AG10803 (cell line): ENCODE data around the gene VAV2.

Source experiments
- DNase-seq: peaks from one replicate; pipeline ENCODE4 v3.0.0; 2010; ENCODE audit warnings: low read depth
- H3K4me3 ChIP-seq: 2 replicates; pipeline ENCODE4 v1.5.1; 2011; ENCODE audit warnings: mild to moderate bottlenecking, low read length, control low read depth
- TF ChIP-seq, protein P1 (sequence below): conservative IDR thresholded peaks from 2 replicates; pipeline ENCODE4 v1.5.1; 2011; ENCODE audit warnings: mild to moderate bottlenecking, low read length, control low read depth, inconsistent platforms

Gene VAV2

DNA sequence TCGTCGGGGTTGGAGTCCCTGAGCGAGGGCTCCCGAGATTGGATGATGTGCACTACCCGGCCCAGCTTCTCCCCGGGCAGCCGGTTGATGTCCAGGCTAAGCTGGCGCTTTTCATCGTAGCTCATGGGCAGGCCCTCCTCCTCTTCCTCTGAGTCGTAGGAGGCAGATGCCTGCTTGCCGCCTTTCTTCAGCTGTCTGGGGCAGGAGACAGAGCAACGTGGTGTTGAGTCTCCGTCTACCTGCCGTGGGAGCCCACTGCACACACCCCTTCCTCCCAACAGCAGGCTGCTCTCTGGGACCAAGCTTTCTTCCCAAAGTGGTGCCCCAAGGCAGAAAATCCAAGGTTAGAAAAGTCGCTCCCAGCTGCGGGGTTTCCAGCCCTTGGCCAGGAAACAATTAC lies 44.0 kb upstream of the VAV2 start:
- DNase-seq, result no peak
- no peak overlapping the region for H3K4me3 ChIP-seq
- TF ChIP-seq, protein P1, sequence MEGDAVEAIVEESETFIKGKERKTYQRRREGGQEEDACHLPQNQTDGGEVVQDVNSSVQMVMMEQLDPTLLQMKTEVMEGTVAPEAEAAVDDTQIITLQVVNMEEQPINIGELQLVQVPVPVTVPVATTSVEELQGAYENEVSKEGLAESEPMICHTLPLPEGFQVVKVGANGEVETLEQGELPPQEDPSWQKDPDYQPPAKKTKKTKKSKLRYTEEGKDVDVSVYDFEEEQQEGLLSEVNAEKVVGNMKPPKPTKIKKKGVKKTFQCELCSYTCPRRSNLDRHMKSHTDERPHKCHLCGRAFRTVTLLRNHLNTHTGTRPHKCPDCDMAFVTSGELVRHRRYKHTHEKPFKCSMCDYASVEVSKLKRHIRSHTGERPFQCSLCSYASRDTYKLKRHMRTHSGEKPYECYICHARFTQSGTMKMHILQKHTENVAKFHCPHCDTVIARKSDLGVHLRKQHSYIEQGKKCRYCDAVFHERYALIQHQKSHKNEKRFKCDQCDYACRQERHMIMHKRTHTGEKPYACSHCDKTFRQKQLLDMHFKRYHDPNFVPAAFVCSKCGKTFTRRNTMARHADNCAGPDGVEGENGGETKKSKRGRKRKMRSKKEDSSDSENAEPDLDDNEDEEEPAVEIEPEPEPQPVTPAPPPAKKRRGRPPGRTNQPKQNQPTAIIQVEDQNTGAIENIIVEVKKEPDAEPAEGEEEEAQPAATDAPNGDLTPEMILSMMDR, result no peak

DNA sequence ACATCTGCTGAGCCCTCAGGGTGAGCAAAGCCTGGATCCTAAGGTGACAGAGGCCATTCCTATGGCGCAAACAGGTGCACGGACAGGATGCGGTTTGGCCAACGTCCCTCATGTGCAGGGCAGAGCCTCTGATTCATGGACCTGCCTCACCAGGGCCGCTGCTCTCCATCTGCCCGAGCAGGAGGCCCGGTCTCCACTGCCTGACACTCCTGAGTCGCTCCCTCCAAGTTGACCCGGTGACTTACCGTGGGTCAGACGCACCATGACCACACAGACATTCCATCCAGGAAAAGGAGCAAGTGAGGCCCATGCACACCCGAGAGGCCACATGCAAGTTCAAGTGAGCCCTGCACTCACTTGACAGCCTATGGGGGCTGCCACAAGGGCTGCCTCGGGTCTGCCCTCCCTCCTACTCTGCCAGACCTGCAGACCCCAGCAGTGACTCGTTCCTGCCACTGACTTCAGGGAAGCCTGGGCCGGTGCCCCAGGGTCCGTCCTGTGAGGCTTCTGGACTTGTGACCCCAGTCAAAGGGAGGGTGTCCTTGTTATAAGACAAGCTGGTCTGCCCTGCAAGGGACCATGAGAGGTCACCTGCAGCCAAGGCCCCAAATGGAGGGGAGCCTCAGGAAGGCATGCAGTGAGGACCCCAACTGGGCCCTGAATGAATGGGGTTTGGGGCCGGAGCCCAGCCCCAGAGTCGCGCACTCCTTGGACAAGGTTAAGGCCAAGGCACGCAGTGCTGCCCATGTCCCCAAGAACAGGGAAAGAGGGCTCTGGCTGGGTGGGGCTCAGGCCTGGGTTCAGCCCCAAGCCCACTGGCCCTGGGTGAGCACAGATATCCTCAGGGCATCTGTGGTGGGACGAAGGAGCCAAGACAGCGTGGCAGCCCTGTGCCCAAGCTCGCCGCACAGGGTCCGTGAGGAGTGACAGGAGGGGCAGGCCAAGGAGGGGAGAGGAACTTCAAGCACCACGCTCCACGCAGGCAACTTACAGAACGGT lies 43.2 kb upstream of the VAV2 start:
- no peak overlapping the region for H3K4me3 ChIP-seq
- no peak for DNase-seq
- TF ChIP-seq, protein P1, result no peak

DNA sequence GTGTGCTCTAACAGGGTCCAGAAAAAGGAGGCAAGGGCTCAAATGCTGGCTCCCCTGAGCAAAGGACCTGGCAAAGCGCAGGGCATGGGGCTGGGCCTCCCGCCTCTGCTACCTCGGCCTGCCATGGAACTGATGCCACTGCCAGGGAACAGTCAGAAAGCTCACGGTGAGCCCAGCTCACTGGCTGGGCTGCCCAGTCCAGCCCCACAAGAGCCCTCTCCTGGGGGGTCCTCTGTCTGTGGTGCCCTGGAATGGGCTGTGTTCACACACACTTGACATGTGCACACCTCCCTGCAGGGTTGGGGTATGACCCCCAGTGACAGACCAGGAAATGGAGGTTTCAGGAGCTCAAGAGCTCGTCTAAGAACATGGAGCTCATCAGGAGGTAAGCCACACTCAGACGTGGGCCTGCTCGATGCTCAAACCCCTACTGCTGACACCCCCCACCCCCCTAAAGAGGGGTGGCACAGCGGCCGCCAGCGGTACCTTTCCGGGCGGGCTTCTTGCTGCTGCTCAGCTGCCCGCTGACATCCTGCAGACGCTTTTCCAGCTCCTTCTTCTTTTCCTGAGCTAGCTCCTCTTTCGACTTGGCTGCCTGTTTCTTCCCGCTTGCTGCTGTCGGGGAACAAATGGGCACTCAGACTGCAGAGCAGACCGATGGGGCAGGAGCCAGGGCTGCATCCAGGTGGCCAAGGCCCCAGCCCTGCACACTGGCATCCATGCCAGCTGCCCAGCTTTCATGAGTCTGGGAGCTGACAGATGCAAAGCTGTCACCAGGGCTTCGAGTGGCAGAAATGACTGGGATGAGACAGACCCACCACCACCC lies 42.3 kb upstream of the VAV2 start:
- DNase-seq, result no peak
- TF ChIP-seq, protein P1, result no peak
- no peak overlapping the region for H3K4me3 ChIP-seq

DNA sequence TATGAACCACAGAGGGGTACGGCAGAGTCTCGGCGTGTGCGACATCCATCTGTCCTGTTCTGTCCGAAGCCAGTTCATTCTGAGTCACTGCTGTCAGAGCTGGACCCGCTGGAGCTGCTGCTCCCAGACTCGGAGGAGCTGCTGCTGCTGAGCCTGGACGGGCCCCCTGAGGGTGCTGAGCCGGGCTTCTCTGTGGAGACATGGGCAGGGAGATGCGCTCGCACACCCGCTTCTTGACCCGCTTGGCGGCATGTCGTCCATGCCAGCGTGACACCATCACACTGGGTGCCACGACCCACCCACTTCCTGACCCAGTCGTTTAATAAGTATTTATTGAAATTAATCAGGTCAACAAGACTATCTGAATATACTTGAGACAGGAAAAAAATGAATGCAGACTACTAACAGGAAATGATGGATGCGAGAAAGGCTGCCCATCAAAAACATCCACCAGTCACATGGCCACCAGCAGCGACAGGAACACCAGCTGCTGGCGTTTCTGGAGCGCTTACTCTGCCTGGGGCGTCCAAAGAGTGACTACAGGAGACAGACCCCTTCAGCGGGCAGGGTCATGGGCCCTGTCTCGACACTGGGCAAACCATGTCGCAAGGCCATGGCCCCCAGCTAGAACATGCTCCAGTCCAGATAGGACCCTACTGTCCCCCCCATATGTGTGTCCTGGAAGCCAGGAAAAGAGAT lies 41.5 kb upstream of the VAV2 start:
- DNase-seq, result no peak
- TF ChIP-seq, protein P1, result no peak
- H3K4me3 ChIP-seq, result no peak overlapping the region

DNA sequence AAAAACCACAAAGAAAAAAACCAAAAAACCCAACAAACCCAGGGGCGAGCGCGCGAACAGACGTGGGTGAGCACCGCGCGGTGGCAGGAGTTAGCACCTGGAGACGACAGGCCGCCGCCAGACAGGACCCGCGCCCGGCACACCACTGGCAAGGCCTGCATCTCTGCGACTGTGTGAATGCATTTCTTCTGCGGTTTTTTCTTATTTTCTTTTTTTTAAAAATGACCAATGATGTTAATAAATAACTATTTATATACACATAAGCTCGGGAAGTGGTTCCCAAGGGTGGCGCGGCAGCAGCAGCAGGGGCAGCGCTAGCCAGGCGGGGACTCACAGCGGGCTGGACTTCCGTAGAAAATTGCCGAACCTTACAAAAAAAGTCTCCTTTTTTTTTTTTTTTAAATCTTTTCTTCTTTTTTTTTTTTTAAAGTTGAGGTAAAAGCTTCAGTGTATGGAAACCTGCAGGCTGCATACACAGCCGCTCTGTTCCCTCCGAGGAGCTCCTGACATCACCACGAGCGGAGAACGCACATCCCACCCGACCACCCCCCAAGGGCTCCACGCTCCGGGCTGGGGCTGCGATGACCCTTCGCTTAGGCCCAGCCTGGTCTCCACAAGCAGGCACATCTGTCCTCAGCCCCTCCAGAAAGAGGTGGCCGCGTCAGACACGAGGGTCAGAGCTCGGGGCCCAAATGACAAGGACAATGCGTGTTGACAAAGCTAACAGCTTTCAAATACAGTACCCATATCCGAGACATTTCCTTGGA lies 40.5 kb upstream of the VAV2 start:
- no peak overlapping the region for H3K4me3 ChIP-seq
- TF ChIP-seq, protein P1, result no peak
- DNase-seq, result no peak

DNA sequence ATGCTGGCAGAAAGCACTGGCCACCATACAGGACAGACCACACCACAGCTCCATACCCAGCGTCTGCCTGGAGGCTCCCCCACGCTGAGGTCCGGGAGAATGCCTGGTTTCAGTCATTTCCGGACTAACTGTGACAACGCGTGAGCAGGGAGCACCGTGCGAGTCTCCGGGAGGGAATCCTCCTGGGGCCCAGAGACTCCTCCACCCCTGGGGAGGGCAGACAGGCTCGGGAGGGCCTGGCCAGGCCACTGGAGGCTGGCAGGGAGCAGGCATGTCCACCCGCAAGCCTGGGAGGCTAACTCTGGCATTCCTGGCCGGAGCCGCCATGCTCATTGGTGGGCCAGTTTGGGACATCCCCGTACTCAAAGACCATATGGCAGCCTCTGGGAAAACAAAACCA lies 39.7 kb upstream of the VAV2 start:
- H3K4me3 ChIP-seq, result no peak overlapping the region
- DNase-seq, result no peak
- TF ChIP-seq, protein P1, result no peak
